HCT116 (cell line): ENCODE results near the gene KCNJ1. TPM values are rescaled to one million over a fixed set of nuclear protein-coding genes. Genes with fewer than 3 reads are reported as not detected.
A peak's percentile ranks its signal among the peaks of the same experiment; 100 is the strongest.

ENCODE experiments used
- ATAC-seq: fragments of 200-7000 bp; cut with Tn5 transposase; 2 replicates; pipeline ENCODE4 v1.9.1; 2020; ENCODE audit warnings: mild to moderate bottlenecking, moderate library complexity
- BruUV-seq: library from RNA; stranded (reverse); fragments of 400-500 nt; replicated peaks from 2 replicates; lab custom pipeline; 2021; lab: Mats Ljungman, UMichigan
- CTCF ChIA-PET: fragments of 300-600 bp; sonication (Branson Sonifier 250); formaldehyde crosslinking; loops from one replicate; lab custom pipeline; 2021; ENCODE audit warnings: antibody characterized with exemption; lab: Charles Lee
- POLR2A ChIA-PET: fragments of 300-600, 350-600 bp; sonication (Branson Sonifier 250); formaldehyde crosslinking; loops from one replicate; lab custom pipeline; 2021; ENCODE audit warnings: antibody characterized with exemption; lab: Charles Lee
- RAD21 ChIA-PET, 2 experiments: fragments of 300-600 bp; sonication (Branson Sonifier 250); formaldehyde crosslinking; loops; one replicate each; lab custom pipeline; 2023; ENCODE audit warnings: low total read pairs in 2 of 2; ENCODE audit not compliant: uncharacterized antibody in 2 of 2, unreplicated experiment in 2 of 2, low non-redundant PET in 1 of 2; lab: Charles Lee
- DNase-seq: peaks from one replicate; pipeline ENCODE4 v3.0.0-alpha.2; 2010; ENCODE audit warnings: low read depth, low spot score
- H2AFZ ChIP-seq: fragments of 200-600 bp; shearing (Covaris generic), sonication (generic); 2 replicates; pipeline ENCODE4 v1.6.1; 2017; ENCODE audit warnings: low read depth, mixed run types, mixed read lengths, antibody characterized with exemption, low read length; ENCODE audit not compliant: poor library complexity, severe bottlenecking
- H3K27ac ChIP-seq: 2 replicates; pipeline ENCODE4 v1.5.1; 2012; ENCODE audit warnings: low read depth, low read length
- H3K27me3 ChIP-seq: fragments of 200-600 bp; sonication (generic); 2 replicates; pipeline ENCODE4 v1.6.1; 2016; ENCODE audit warnings: mixed run types, low read length, mixed read lengths; ENCODE audit not compliant: insufficient read depth
- H3K36me3 ChIP-seq, 2 experiments: fragments of 200-500 bp in 1 of 2; fragments of 200-600 bp in 1 of 2; sonication (Bioruptor generic) in 1 of 2; sonication (generic) in 1 of 2; 2 replicates each; pipeline versions ENCODE4 v1.5.1 to v1.6.1; 2014 to 2016; ENCODE audit warnings: low read length in 2 of 2, inconsistent platforms in 1 of 2, mixed read lengths in 1 of 2, mixed run types in 1 of 2; ENCODE audit not compliant: insufficient read depth in 2 of 2, control insufficient read depth in 1 of 2
- H3K4me1 ChIP-seq, 2 experiments: fragments of 200-600 bp in 1 of 2; sonication (generic) in 1 of 2; 2 replicates each; pipeline versions ENCODE4 v1.5.1 to v1.6.1; 2012 to 2017; ENCODE audit warnings: low read length in 2 of 2, inconsistent platforms in 1 of 2, mild to moderate bottlenecking in 1 of 2, mixed read lengths in 1 of 2, mixed run types in 1 of 2, moderate library complexity in 1 of 2; ENCODE audit not compliant: insufficient read depth in 2 of 2, control insufficient read depth in 1 of 2
- H3K4me2 ChIP-seq: fragments of 200-600 bp; sonication (generic); 2 replicates; pipeline ENCODE4 v1.6.1; 2017; ENCODE audit warnings: mixed run types, low read length, mixed read lengths
- H3K4me3 ChIP-seq, 2 experiments: fragments of 200-600 bp in 1 of 2; sonication (generic) in 1 of 2; replicated peaks in 1 of 2; 2 replicates each; pipeline ENCODE4 v1.5.1; 2011 to 2016; ENCODE audit warnings: low read length in 2 of 2, control low read depth in 1 of 2, low read depth in 1 of 2, mild to moderate bottlenecking in 1 of 2, mixed read lengths in 1 of 2, mixed run types in 1 of 2
- H3K79me2 ChIP-seq: fragments of 200-600 bp; sonication (generic); 2 replicates; pipeline ENCODE4 v1.6.1; 2017; ENCODE audit warnings: mild to moderate bottlenecking, mixed run types, low read length, moderate library complexity, mixed read lengths; ENCODE audit not compliant: insufficient read depth
- H3K9ac ChIP-seq: fragments of 200-600 bp; sonication (generic); 2 replicates; pipeline ENCODE4 v1.6.1; 2016; ENCODE audit warnings: low read length, mixed read lengths
- H3K9me2 ChIP-seq: fragments of 200-600 bp; sonication (generic), shearing (Covaris generic); 2 replicates; pipeline ENCODE4 v1.6.1; 2017; ENCODE audit warnings: mixed run types, mild to moderate bottlenecking, moderate library complexity; ENCODE audit not compliant: insufficient read depth
- H3K9me3 ChIP-seq, 2 experiments: fragments of 200-500 bp in 1 of 2; fragments of 200-600 bp in 1 of 2; sonication (Bioruptor generic) in 1 of 2; sonication (generic) in 1 of 2; 2 replicates each; pipeline ENCODE4 v1.6.1; 2014 to 2017; ENCODE audit warnings: low read length in 2 of 2, mixed read lengths in 2 of 2, inconsistent platforms in 1 of 2, low read depth in 1 of 2, mild to moderate bottlenecking in 1 of 2, mixed run types in 1 of 2, moderate library complexity in 1 of 2; ENCODE audit not compliant: control insufficient read depth in 1 of 2, insufficient read depth in 1 of 2
- H4K20me1 ChIP-seq: fragments of 200-600 bp; sonication (generic), shearing (Covaris generic); 2 replicates; pipeline ENCODE4 v1.6.1; 2017; ENCODE audit warnings: mixed run types, mild to moderate bottlenecking, moderate library complexity; ENCODE audit not compliant: insufficient read depth
- ATF3 ChIP-seq: IDR thresholded peaks from 2 replicates; pipeline ENCODE4 v1.6.1; 2012
- CBX3 ChIP-seq: IDR thresholded peaks from 2 replicates; pipeline ENCODE4 v1.6.1; 2012; ENCODE audit warnings: low read depth
- CEBPB ChIP-seq: IDR thresholded peaks from 2 replicates; pipeline ENCODE4 v1.6.1; 2012; ENCODE audit warnings: low read depth
- EGR1 ChIP-seq: IDR thresholded peaks from 2 replicates; pipeline ENCODE4 v1.6.1; 2012; ENCODE audit warnings: low read depth
- ELF1 ChIP-seq: IDR thresholded peaks from 2 replicates; pipeline ENCODE4 v1.6.1; 2012; ENCODE audit warnings: low read depth, borderline replicate concordance
- EZH2 ChIP-seq: fragments of 200-600 bp; sonication (generic); IDR thresholded peaks from 2 replicates; pipeline ENCODE4 v1.6.1; 2017; ENCODE audit warnings: antibody characterized with exemption, mixed run types
- EZH2phosphoT487 ChIP-seq: fragments of 200-600 bp; IDR thresholded peaks from 2 replicates; pipeline ENCODE4 v1.6.1; 2018; ENCODE audit warnings: antibody characterized with exemption, borderline replicate concordance
- FOSL1 ChIP-seq: IDR thresholded peaks from 2 replicates; pipeline ENCODE4 v1.6.1; 2012; ENCODE audit warnings: low read depth
- JUND ChIP-seq: IDR thresholded peaks from 2 replicates; pipeline ENCODE4 v1.6.1; 2012
- MAX ChIP-seq: IDR thresholded peaks from 2 replicates; pipeline ENCODE4 v1.6.1; 2012
- POLR2AphosphoS5 ChIP-seq: IDR thresholded peaks from 2 replicates; pipeline ENCODE4 v1.6.1; 2011; ENCODE audit warnings: mild to moderate bottlenecking, low read depth, low read length, moderate library complexity
- RAD21 ChIP-seq: IDR thresholded peaks from 2 replicates; pipeline ENCODE4 v1.6.1; 2012; ENCODE audit warnings: low read depth, mild to moderate bottlenecking
- SP1 ChIP-seq: IDR thresholded peaks from 2 replicates; pipeline ENCODE4 v1.6.1; 2012; ENCODE audit warnings: low read depth
- TCF7L2 ChIP-seq: IDR thresholded peaks from 2 replicates; pipeline ENCODE4 v1.7.0; 2011; ENCODE audit warnings: borderline replicate concordance, inconsistent platforms; ENCODE audit not compliant: insufficient read depth, insufficient read length; ENCODE audit errors: extremely low read depth
- YY1 ChIP-seq: IDR thresholded peaks from 2 replicates; pipeline ENCODE4 v1.6.1; 2011; ENCODE audit warnings: low read length, low read depth, moderate library complexity, mild to moderate bottlenecking; ENCODE audit not compliant: insufficient replicate concordance; ENCODE audit errors: extremely low read depth
- ZFX ChIP-seq: fragments of 450-650 bp; IDR thresholded peaks from 2 replicates; pipeline ENCODE4 v1.6.1; 2017
- ZNF274 ChIP-seq: fragments of 200-500 bp; sonication (Bioruptor generic); IDR thresholded peaks from 2 replicates; pipeline ENCODE4 v1.6.1; 2014; ENCODE audit warnings: mild to moderate bottlenecking, low read depth, low read length, inconsistent platforms
- intact Hi-C: fragments of 100-400 bp; cut with micrococcal nuclease; formaldehyde crosslinking; loops from 2 replicates; pipeline ENCODE4 v1.10.0; 2022
- total RNA-seq: library from RNA; stranded (reverse); gene quantifications from one replicate; pipeline ENCODE4 v1.2.1, GENCODE V29; 2021; ENCODE audit not compliant: unreplicated experiment
- TF ChIP-seq, protein P1 (sequence below), 3 experiments: fragments of 200-600 bp in 1 of 3; sonication (generic) in 1 of 3; IDR thresholded peaks in 2 of 3; conservative IDR thresholded peaks in 1 of 3; 2 replicates each; pipeline ENCODE4 v1.5.1; 2012 to 2017; ENCODE audit warnings: low read depth in 2 of 3, low read length in 2 of 3, antibody characterized with exemption in 1 of 3, borderline replicate concordance in 1 of 3, control low read depth in 1 of 3, mild to moderate bottlenecking in 1 of 3, mixed read lengths in 1 of 3, mixed run types in 1 of 3, moderate library complexity in 1 of 3; ENCODE audit not compliant: insufficient read depth in 1 of 3
- TF ChIP-seq, protein P2 (sequence below): IDR thresholded peaks from 2 replicates; pipeline ENCODE4 v1.6.1; 2012; ENCODE audit warnings: low read depth

The KCNJ1 gene
- total RNA-seq, 1 experiment from 2014 or later: 0.15 TPM

DNA sequence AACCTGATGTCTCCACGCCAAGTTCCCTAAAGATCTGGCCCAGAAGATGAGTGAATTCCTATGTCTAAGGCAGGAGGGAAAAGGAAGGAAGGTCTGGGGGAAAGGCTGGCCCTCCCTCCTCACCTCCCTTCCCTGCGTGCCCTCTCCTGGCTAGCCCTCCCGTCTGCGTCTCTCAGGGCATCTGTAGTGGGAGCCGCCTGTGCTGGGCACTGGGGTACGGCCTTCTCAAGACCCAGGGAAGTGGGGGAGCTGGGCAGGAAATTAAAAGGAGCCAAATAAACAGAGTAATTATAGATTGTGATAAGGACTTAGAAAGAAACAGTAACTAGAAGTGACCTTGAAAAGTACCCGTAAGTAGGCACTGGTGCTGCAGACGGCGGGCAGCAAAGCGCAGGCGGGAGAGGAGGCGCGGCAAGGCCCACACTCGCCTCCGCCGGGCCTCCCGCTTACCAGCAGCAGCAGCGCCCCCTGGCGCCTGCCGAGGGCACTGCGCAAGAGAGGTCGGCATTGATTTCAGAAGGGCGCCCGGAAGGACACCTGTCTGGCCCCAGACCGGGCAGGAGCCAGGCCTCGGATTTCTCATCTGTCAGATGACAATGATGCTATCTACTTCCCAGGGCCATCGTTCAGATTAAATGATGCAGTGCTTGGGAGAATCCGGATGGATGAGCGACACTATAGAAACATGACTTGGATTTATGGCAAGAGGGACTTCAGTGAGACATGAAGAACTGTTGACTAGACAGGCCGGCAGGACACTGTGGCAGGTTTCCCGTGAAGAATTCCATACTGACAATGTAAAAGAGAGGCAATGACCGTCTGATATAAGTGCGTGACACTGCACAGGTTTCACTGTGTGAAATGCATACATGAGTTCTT, 7.3 kb downstream of the KCNJ1 start:
- no peaks in the 10 kb centered on the region for H3K9me2 ChIP-seq
- H3K4me2 ChIP-seq: peak overlapping the region; percentile 50
- intact Hi-C loops: loop anchor here (1.0 to 2.0 kb wide), 2 partner anchors 688 to 829 kb away; no protein-coding TSS in a partner anchor
- H3K9ac ChIP-seq: no peak overlapping the region
- H3K27ac ChIP-seq: no peak overlapping the region
- ChIA-PET RAD21 (no interaction called here), POLR2A (no interaction called here), CTCF (interaction anchor here (1.3 to 1.9 kb wide), 2 partner anchors 29 to 702 kb away, joined by 3 to 4 read pairs; no protein-coding TSS in a partner anchor)
- H3K27me3 ChIP-seq: peaks cover 2% of the 10 kb centered on the region; the same call in 1 of the 2 replicates
- BruUV-seq: no TSS peak
- peaks cover 0 to 10% of the 10 kb centered on the region in 2 experiments; a peak in 1 of 4 replicates for H3K4me1 ChIP-seq
- no peaks in the 10 kb centered on the region for H3K79me2 ChIP-seq
- no peaks in the 10 kb centered on the region for H3K36me3 ChIP-seq
- H4K20me1 ChIP-seq: no peaks in the 10 kb centered on the region
- H3K4me3 ChIP-seq: no peak overlapping the region; a peak in 1 of 4 replicates
- peak overlapping the region; percentile 62 for H2AFZ ChIP-seq
- no peaks in the 10 kb centered on the region for H3K9me3 ChIP-seq
- DNase-seq (peak; percentile 68), ATAC-seq (peak; percentile 99)
- TF ChIP-seq ZNF274 (no peak), EZH2phosphoT487 (no peak), POLR2AphosphoS5 (no peak), EGR1 (peak; percentile 19; the same call in 1 of the 2 replicates), YY1 (peak; percentile 67), CBX3 (peak; percentile 50; the same call in 1 of the 2 replicates), JUND (no peak), TCF7L2 (no peak), FOSL1 (no peak), CEBPB (no peak), EZH2 (no peak), ELF1 (no peak), MAX (no peak), ZFX (peak; percentile 50), SP1 (no peak), RAD21 (peak; percentile 67), ATF3 (no peak)
- TF ChIP-seq, protein P1, sequence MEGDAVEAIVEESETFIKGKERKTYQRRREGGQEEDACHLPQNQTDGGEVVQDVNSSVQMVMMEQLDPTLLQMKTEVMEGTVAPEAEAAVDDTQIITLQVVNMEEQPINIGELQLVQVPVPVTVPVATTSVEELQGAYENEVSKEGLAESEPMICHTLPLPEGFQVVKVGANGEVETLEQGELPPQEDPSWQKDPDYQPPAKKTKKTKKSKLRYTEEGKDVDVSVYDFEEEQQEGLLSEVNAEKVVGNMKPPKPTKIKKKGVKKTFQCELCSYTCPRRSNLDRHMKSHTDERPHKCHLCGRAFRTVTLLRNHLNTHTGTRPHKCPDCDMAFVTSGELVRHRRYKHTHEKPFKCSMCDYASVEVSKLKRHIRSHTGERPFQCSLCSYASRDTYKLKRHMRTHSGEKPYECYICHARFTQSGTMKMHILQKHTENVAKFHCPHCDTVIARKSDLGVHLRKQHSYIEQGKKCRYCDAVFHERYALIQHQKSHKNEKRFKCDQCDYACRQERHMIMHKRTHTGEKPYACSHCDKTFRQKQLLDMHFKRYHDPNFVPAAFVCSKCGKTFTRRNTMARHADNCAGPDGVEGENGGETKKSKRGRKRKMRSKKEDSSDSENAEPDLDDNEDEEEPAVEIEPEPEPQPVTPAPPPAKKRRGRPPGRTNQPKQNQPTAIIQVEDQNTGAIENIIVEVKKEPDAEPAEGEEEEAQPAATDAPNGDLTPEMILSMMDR (IDR thresholded peaks at IDR 0.05 in 2 of 3, conservative IDR thresholded peaks at IDR 0.05 in 1 of 3; ENCODE audit: borderline replicate concordance in 1 of 3, insufficient read depth in 1 of 3, low read depth in 2 of 3, low read length in 2 of 3): peak; percentile 81 to 98 (median 97)
- TF ChIP-seq, protein P2, sequence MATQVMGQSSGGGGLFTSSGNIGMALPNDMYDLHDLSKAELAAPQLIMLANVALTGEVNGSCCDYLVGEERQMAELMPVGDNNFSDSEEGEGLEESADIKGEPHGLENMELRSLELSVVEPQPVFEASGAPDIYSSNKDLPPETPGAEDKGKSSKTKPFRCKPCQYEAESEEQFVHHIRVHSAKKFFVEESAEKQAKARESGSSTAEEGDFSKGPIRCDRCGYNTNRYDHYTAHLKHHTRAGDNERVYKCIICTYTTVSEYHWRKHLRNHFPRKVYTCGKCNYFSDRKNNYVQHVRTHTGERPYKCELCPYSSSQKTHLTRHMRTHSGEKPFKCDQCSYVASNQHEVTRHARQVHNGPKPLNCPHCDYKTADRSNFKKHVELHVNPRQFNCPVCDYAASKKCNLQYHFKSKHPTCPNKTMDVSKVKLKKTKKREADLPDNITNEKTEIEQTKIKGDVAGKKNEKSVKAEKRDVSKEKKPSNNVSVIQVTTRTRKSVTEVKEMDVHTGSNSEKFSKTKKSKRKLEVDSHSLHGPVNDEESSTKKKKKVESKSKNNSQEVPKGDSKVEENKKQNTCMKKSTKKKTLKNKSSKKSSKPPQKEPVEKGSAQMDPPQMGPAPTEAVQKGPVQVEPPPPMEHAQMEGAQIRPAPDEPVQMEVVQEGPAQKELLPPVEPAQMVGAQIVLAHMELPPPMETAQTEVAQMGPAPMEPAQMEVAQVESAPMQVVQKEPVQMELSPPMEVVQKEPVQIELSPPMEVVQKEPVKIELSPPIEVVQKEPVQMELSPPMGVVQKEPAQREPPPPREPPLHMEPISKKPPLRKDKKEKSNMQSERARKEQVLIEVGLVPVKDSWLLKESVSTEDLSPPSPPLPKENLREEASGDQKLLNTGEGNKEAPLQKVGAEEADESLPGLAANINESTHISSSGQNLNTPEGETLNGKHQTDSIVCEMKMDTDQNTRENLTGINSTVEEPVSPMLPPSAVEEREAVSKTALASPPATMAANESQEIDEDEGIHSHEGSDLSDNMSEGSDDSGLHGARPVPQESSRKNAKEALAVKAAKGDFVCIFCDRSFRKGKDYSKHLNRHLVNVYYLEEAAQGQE: no peak
